B cell (primary cell): ENCODE results near the gene PTCRA. TPM values are rescaled to one million over a fixed set of nuclear protein-coding genes. Genes with fewer than 3 reads are reported as not detected.

ENCODE experiments used
- ATAC-seq: fragments of 200-7000 bp; cut with Tn5 transposase; one replicate; pipeline ENCODE4 v1.10.0; 2021; ENCODE audit warnings: low read depth, mild to moderate bottlenecking, moderate number of reproducible peaks, moderate library complexity
- CTCF ChIA-PET: fragments of 350-600 bp; sonication (Branson Sonifier 250); formaldehyde crosslinking; loops from one replicate; lab custom pipeline; 2021; ENCODE audit warnings: antibody characterized with exemption, inconsistent platforms; lab: Charles Lee
- POLR2A ChIA-PET: fragments of 350-600 bp; sonication (Branson Sonifier 250); formaldehyde crosslinking; loops from one replicate; lab custom pipeline; 2021; ENCODE audit warnings: antibody characterized with exemption; lab: Charles Lee
- DNase-seq: peaks from one replicate; pipeline ENCODE4 v3.0.0; 2013
- H2AFZ ChIP-seq: 2 replicates; pipeline ENCODE4 v1.6.1; 2012; ENCODE audit warnings: mild to moderate bottlenecking, low read depth, low read length; ENCODE audit not compliant: insufficient read depth, poor library complexity, severe bottlenecking
- H3K27ac ChIP-seq, 2 donors: 1 replicate in 1 of 2; 2 replicates in 1 of 2; pipeline ENCODE4 v1.5.1; 2012 to 2013; ENCODE audit warnings: low read length in 2 of 2, mild to moderate bottlenecking in 2 of 2, moderate library complexity in 1 of 2
- H3K27me3 ChIP-seq, 4 experiments: fragments of 200-600 bp in 1 of 4; sonication (generic) in 1 of 4; replicated peaks in 1 of 4; 1 replicate in 2 of 4; 2 replicates in 2 of 4; pipeline versions ENCODE4 v1.6.1 to v1.7.0; 2013 to 2016; ENCODE audit warnings: low read length in 3 of 4, mild to moderate bottlenecking in 2 of 4, mixed read lengths in 1 of 4, moderate library complexity in 1 of 4; ENCODE audit not compliant: insufficient read depth in 4 of 4, control insufficient read depth in 3 of 4; ENCODE audit errors: control extremely low read depth in 1 of 4
- H3K36me3 ChIP-seq, 2 experiments: replicated peaks in 1 of 2; 1 replicate in 1 of 2; 2 replicates in 1 of 2; pipeline versions ENCODE4 v1.6.1 to v1.7.1; 2013; ENCODE audit warnings: low read length in 1 of 2; ENCODE audit not compliant: insufficient read depth in 2 of 2, control insufficient read depth in 1 of 2; ENCODE audit errors: control extremely low read depth in 1 of 2, extremely low read depth in 1 of 2
- H3K4me1 ChIP-seq, 2 donors: fragments of 200-600 bp in 1 of 2; sonication (generic) in 1 of 2; 1 replicate in 1 of 2; 2 replicates in 1 of 2; pipeline versions ENCODE4 v1.5.1 to v1.6.1; 2013 to 2017; ENCODE audit warnings: low read length in 2 of 2; ENCODE audit not compliant: control insufficient read depth in 2 of 2, insufficient read depth in 2 of 2
- H3K4me2 ChIP-seq: replicated peaks from 2 replicates; pipeline ENCODE3; 2012; ENCODE audit warnings: mild to moderate bottlenecking, low read depth, low read length; ENCODE audit not compliant: poor library complexity, severe bottlenecking
- H3K4me3 ChIP-seq, 5 experiments: fragments of 200-600 bp in 1 of 5; sonication (generic) in 1 of 5; 1 replicate in 3 of 5; 2 replicates in 2 of 5; pipeline versions ENCODE4 v1.5.1 to v1.7.0; 2011 to 2016; ENCODE audit warnings: low read length in 4 of 5, mild to moderate bottlenecking in 4 of 5, low read depth in 2 of 5, control low read depth in 1 of 5, moderate library complexity in 1 of 5; ENCODE audit not compliant: insufficient read depth in 1 of 5; ENCODE audit errors: control extremely low read depth in 1 of 5, extremely low read depth in 1 of 5
- H3K79me2 ChIP-seq: fragments of 200-600 bp; sonication (generic); one replicate; pipeline ENCODE4 v1.6.0; 2016; ENCODE audit warnings: low read length; ENCODE audit not compliant: control insufficient read depth, insufficient read depth
- H3K9ac ChIP-seq: fragments of 200-600 bp; sonication (generic); 2 replicates; pipeline ENCODE4 v1.6.1; 2017; ENCODE audit warnings: mild to moderate bottlenecking, low read length, moderate library complexity
- H3K9me3 ChIP-seq, 3 donors: one replicate each; pipeline versions ENCODE4 v1.6.1 to v1.7.1; 2013; ENCODE audit warnings: low read length in 2 of 3; ENCODE audit not compliant: control insufficient read depth in 2 of 3, insufficient read depth in 1 of 3; ENCODE audit errors: control extremely low read depth in 1 of 3
- H4K20me1 ChIP-seq: 2 replicates; pipeline ENCODE4 v1.6.0; 2012; ENCODE audit warnings: mild to moderate bottlenecking, low read length; ENCODE audit not compliant: insufficient read depth, control insufficient read depth, poor library complexity, severe bottlenecking
- H3K27ac Mint-ChIP-seq: one replicate; pipeline ENCODE4 v1.8.0; 2021; ENCODE audit warnings: mixed read lengths
- H3K27me3 Mint-ChIP-seq: one replicate; pipeline ENCODE4 v1.8.0; 2021; ENCODE audit warnings: mixed read lengths
- H3K4me1 Mint-ChIP-seq: one replicate; pipeline ENCODE4 v1.8.0; 2021; ENCODE audit warnings: mixed read lengths
- H3K4me3 Mint-ChIP-seq: one replicate; pipeline ENCODE4 v1.8.0; 2021; ENCODE audit warnings: mixed read lengths
- H3K9me3 Mint-ChIP-seq: one replicate; pipeline ENCODE4 v1.8.0; 2022; ENCODE audit warnings: mixed read lengths; ENCODE audit not compliant: insufficient read depth
- CTCF ChIP-seq: fragments of 200-600 bp; IDR thresholded peaks from one replicate; pipeline ENCODE4 v1.8.0; 2022; ENCODE audit warnings: antibody characterized with exemption, mild to moderate bottlenecking
- EZH2 ChIP-seq: IDR thresholded peaks from 2 replicates; pipeline ENCODE4 v1.6.1; 2012; ENCODE audit warnings: borderline replicate concordance, low read depth, mild to moderate bottlenecking, moderate library complexity, low read length; ENCODE audit not compliant: insufficient read depth, poor library complexity, severe bottlenecking
- WGBS: methylation state at CpG from one replicate; pipeline ENCODE4 v1.1.5; 2013; ENCODE audit warnings: missing lambda C conversion rate; ENCODE audit not compliant: insufficient coverage; 5-methylcytosine and 5-hydroxymethylcytosine counted together
- intact Hi-C: fragments of 100-400 bp; cut with micrococcal nuclease; formaldehyde crosslinking; loops from one replicate; pipeline ENCODE4 v1.10.0; 2022
- polyA plus RNA-seq: library from polyadenylated mRNA; depleted of rRNA; stranded (reverse); fragments of >200 nt; gene quantifications from 2 replicates; pipeline ENCODE4 v1.2.3, GENCODE V29; 2012
- total RNA-seq, 2 donors: library from RNA; stranded (reverse); fragments of 120-200 nt in 1 of 2; gene quantifications; 1 replicate in 1 of 2; 2 replicates in 1 of 2; pipeline versions ENCODE4 v1.2.3 to v1.2.4, GENCODE V29; 2013 to 2022

Gene PTCRA
- total and polyA plus RNA-seq, 2 donors (not counting 1 experiment from before 2014, with no cell fraction given): not detected

DNA sequence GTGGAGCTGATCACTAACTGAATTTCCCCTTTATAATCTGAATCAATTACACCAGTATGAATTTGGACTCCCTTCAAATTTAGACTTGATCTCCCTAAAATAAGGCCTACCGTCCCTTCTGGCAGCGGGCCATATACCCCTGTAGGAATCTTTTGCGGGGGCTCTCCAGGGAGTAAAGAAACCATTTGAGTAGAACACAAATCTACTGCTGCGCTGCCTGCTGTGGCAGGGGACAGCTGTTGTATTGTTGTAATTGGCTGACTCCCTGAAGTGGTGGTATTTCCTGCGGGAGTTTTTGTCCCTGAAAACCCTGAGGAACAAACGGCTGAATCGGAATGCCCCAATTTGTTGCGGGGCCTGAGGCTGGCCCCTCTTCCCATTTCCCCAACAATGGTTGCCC is 16.0 kb upstream of the PTCRA start:
- Histone ChIP-seq H3K27me3 (no peaks in the 10 kb centered on the region), H3K9ac (no peak overlapping the region), H3K36me3 (no peaks in the 10 kb centered on the region), H3K79me2 (no peaks in the 10 kb centered on the region), H3K27ac (no peak overlapping the region), H3K9me3 (no peaks in the 10 kb centered on the region), H3K4me2 (no peak overlapping the region), H3K4me1 (peaks cover 5 to 8% of the 10 kb centered on the region in 2 donors), H2AFZ (no peak overlapping the region), H4K20me1 (no peaks in the 10 kb centered on the region), H3K4me3 (no peak overlapping the region)
- no peaks in the 10 kb centered on the region for H3K27me3 Mint-ChIP-seq
- no peak overlapping the region for H3K27ac Mint-ChIP-seq
- peaks cover 10% of the 10 kb centered on the region for H3K4me1 Mint-ChIP-seq
- CTCF ChIA-PET: interaction anchor here (0.7 to 4.7 kb wide), 13 partner anchors 8 to 247 kb away, joined by 3 to 68 read pairs (median 5); partner anchors contain the start of gene RRP36
- TF ChIP-seq CTCF: no peak
- TF ChIP-seq EZH2: no peak
- ATAC-seq (no peak), DNase-seq (no peak)
- POLR2A ChIA-PET: interaction anchor here (1.8 kb wide), 1 partner anchor 29 kb away, joined by 4 read pairs; the partner anchor contains the start of gene CNPY3
- H3K9me3 Mint-ChIP-seq: no peaks in the 10 kb centered on the region
- no peak overlapping the region for H3K4me3 Mint-ChIP-seq
- intact Hi-C loops: loop anchor here (1.0 to 5.0 kb wide), 6 partner anchors 10 to 607 kb away; partner anchors contain the start of genes GNMT and RPL7L1
- 100% methylated on average over 5 of the region's 8 CpGs for WGBS

GRCh38 chr6:42901538-42901957 is 14.3 kb upstream of the PTCRA start:
- H3K27ac Mint-ChIP-seq: no peak overlapping the region
- POLR2A ChIA-PET: interaction anchor here (1.1 to 1.8 kb wide), 2 partner anchors 23 to 27 kb away, joined by 3 to 4 read pairs; partner anchors contain the start of gene CNPY3
- no peak overlapping the region for H3K9ac ChIP-seq

More at GRCh38 chr6:42901538-42901957, 14.3 kb upstream of the PTCRA start:
- no peaks in the 10 kb centered on the region for H3K9me3 ChIP-seq
- peak; percentile 93 for TF ChIP-seq CTCF
- TF ChIP-seq EZH2: no peak
- no peaks in the 10 kb centered on the region for H3K27me3 Mint-ChIP-seq
- H3K9me3 Mint-ChIP-seq: no peaks in the 10 kb centered on the region
- 0% methylated on average over 8 of the region's 11 CpGs for WGBS
- peaks cover 10% of the 10 kb centered on the region for H3K4me1 Mint-ChIP-seq
- H3K4me2 ChIP-seq: no peak overlapping the region
- intact Hi-C loops: loop anchor here (1.0 to 5.0 kb wide), 3 partner anchors 28 to 606 kb away; partner anchors contain the start of genes CNPY3 and GNMT
- H3K4me3 Mint-ChIP-seq: no peak overlapping the region
- peak overlapping the region; percentile 54 for H2AFZ ChIP-seq
- H3K36me3 ChIP-seq: no peaks in the 10 kb centered on the region
- no peak overlapping the region for H3K4me3 ChIP-seq
- peak; percentile 99 for ATAC-seq
- H3K27me3 ChIP-seq: no peaks in the 10 kb centered on the region
- DNase-seq: peak; percentile 88
- H4K20me1 ChIP-seq: no peaks in the 10 kb centered on the region
- no peak overlapping the region for H3K27ac ChIP-seq
- CTCF ChIA-PET: interaction anchor here (0.6 to 4.7 kb wide), 19 partner anchors 11 to 428 kb away, joined by 3 to 68 read pairs (median 5); partner anchors contain the start of genes KLHDC3, MEA1, PEX6 and PPP2R5D
- H3K79me2 ChIP-seq: no peaks in the 10 kb centered on the region
- peaks cover 5 to 8% of the 10 kb centered on the region in 2 donors for H3K4me1 ChIP-seq
